H9 (cell line): ENCODE results near the gene FADS2. TPM values are rescaled to one million over a fixed set of nuclear protein-coding genes. Genes with fewer than 3 reads are reported as not detected.

Experiments
- DNase-seq: peaks from one replicate; pipeline ENCODE4 v3.0.0-alpha.2; 2017
- H2AFZ ChIP-seq: one replicate; pipeline ENCODE4 v1.6.1; 2013; ENCODE audit warnings: mild to moderate bottlenecking, low read length, control low read depth, moderate library complexity
- H2AK5ac ChIP-seq: 2 replicates; pipeline ENCODE4 v1.6.1; 2013; ENCODE audit warnings: low read length, control low read depth, mixed read lengths; ENCODE audit not compliant: insufficient read length
- H2BK120ac ChIP-seq: one replicate; pipeline ENCODE4 v1.6.1; 2013; ENCODE audit warnings: low read depth, mild to moderate bottlenecking, low read length, control low read depth, inconsistent platforms; ENCODE audit not compliant: poor library complexity, severe bottlenecking
- H2BK12ac ChIP-seq: 2 replicates; pipeline ENCODE4 v1.6.1; 2013; ENCODE audit warnings: low read length, control low read depth, mixed read lengths, low read depth; ENCODE audit not compliant: insufficient read length
- H2BK15ac ChIP-seq: 2 replicates; pipeline ENCODE4 v1.6.1; 2013; ENCODE audit warnings: low read depth, low read length, control low read depth
- H2BK20ac ChIP-seq: one replicate; pipeline ENCODE4 v1.6.1; 2013; ENCODE audit warnings: low read depth, mild to moderate bottlenecking, low read length, control low read depth, inconsistent platforms; ENCODE audit not compliant: poor library complexity, severe bottlenecking
- H2BK5ac ChIP-seq: 2 replicates; pipeline ENCODE4 v1.6.1; 2013; ENCODE audit warnings: low read length, control low read depth, mixed read lengths; ENCODE audit not compliant: insufficient read length
- H3K14ac ChIP-seq: 2 replicates; pipeline ENCODE4 v1.6.1; 2013; ENCODE audit warnings: low read length, control low read depth; ENCODE audit not compliant: insufficient read depth
- H3K18ac ChIP-seq: 2 replicates; pipeline ENCODE4 v1.6.1; 2013; ENCODE audit warnings: low read depth, mild to moderate bottlenecking, mixed read lengths, low read length, control low read depth; ENCODE audit not compliant: insufficient read length
- H3K23ac ChIP-seq: 2 replicates; pipeline ENCODE4 v1.6.1; 2013; ENCODE audit warnings: low read length, control low read depth, mixed read lengths, low read depth; ENCODE audit not compliant: insufficient read length
- H3K23me2 ChIP-seq: 2 replicates; pipeline ENCODE4 v1.6.1; 2013; ENCODE audit warnings: low read depth, mild to moderate bottlenecking, mixed read lengths, low read length, control low read depth; ENCODE audit not compliant: insufficient read length, poor library complexity, severe bottlenecking
- H3K27ac ChIP-seq: 2 replicates; pipeline ENCODE4 v1.5.1; 2013; ENCODE audit warnings: low read length, control low read depth, mixed read lengths, low read depth; ENCODE audit not compliant: insufficient read length
- H3K27me3 ChIP-seq: 2 replicates; pipeline ENCODE4 v1.6.1; 2013; ENCODE audit warnings: low read length, control low read depth, inconsistent platforms; ENCODE audit not compliant: insufficient read depth
- H3K4ac ChIP-seq: 2 replicates; pipeline ENCODE4 v1.6.1; 2013; ENCODE audit warnings: low read depth, mild to moderate bottlenecking, control low read depth, inconsistent platforms, low read length, moderate library complexity
- H3K4me1 ChIP-seq: 2 replicates; pipeline ENCODE4 v1.6.1; 2013; ENCODE audit warnings: low read length, control low read depth, inconsistent platforms; ENCODE audit not compliant: insufficient read depth
- H3K4me2 ChIP-seq: 2 replicates; pipeline ENCODE4 v1.6.1; 2013; ENCODE audit warnings: low read length, control low read depth, mixed read lengths; ENCODE audit not compliant: insufficient read length, insufficient read depth
- H3K56ac ChIP-seq: 2 replicates; pipeline ENCODE4 v1.6.1; 2013; ENCODE audit warnings: low read depth, mild to moderate bottlenecking, mixed read lengths, low read length, control low read depth; ENCODE audit not compliant: insufficient read length
- H3K79me1 ChIP-seq: 2 replicates; pipeline ENCODE4 v1.6.1; 2013; ENCODE audit warnings: low read depth, mild to moderate bottlenecking, moderate library complexity, low read length, control low read depth, inconsistent platforms; ENCODE audit not compliant: insufficient read depth, poor library complexity, severe bottlenecking
- H3K79me2 ChIP-seq: 2 replicates; pipeline ENCODE4 v1.6.1; 2013; ENCODE audit warnings: low read length, control low read depth, inconsistent platforms; ENCODE audit not compliant: insufficient read depth
- H3K9ac ChIP-seq: 2 replicates; pipeline ENCODE4 v1.6.1; 2013; ENCODE audit warnings: low read length, control low read depth, mixed read lengths; ENCODE audit not compliant: insufficient read length; ENCODE audit errors: extremely low read depth
- H3K9me3 ChIP-seq: one replicate; pipeline ENCODE4 v1.6.1; 2013; ENCODE audit warnings: low read depth, low read length, inconsistent platforms; ENCODE audit not compliant: control insufficient read depth
- H3T11ph ChIP-seq: one replicate; pipeline ENCODE4 v1.6.1; 2013; ENCODE audit warnings: mild to moderate bottlenecking, low read length, control low read depth, inconsistent platforms
- H4K20me1 ChIP-seq: one replicate; pipeline ENCODE4 v1.6.1; 2013; ENCODE audit not compliant: control insufficient read depth, insufficient read length, insufficient read depth
- H4K5ac ChIP-seq: 2 replicates; pipeline ENCODE4 v1.6.1; 2013; ENCODE audit warnings: low read depth, mild to moderate bottlenecking, mixed read lengths, low read length, control low read depth; ENCODE audit not compliant: insufficient read length
- H4K8ac ChIP-seq: replicated peaks from 2 replicates; pipeline ENCODE4 v1.6.1; 2013; ENCODE audit warnings: low read length, control low read depth, mixed read lengths, low read depth; ENCODE audit not compliant: insufficient read length
- H4K91ac ChIP-seq: 2 replicates; pipeline ENCODE4 v1.6.1; 2013; ENCODE audit warnings: low read depth, mild to moderate bottlenecking, moderate library complexity, mixed read lengths, low read length, control low read depth; ENCODE audit not compliant: insufficient read length
- H3K27ac Mint-ChIP-seq, 3 experiments: 2 replicates in 2 of 3; 3 replicates in 1 of 3; pipeline ENCODE4 v1.8.0; 2020 to 2021; ENCODE audit warnings: mixed read lengths in 3 of 3, mild to moderate bottlenecking in 1 of 3, moderate library complexity in 1 of 3
- H3K27me3 Mint-ChIP-seq: 2 replicates; pipeline ENCODE4 v1.8.0; 2021; ENCODE audit warnings: low read depth, mild to moderate bottlenecking, moderate library complexity, mixed read lengths
- H3K36me3 Mint-ChIP-seq, 3 experiments: 2 replicates in 2 of 3; 3 replicates in 1 of 3; pipeline ENCODE4 v1.8.0; 2020 to 2021; ENCODE audit warnings: low read depth in 3 of 3, mixed read lengths in 3 of 3; ENCODE audit not compliant: insufficient read depth in 1 of 3
- H3K4me1 Mint-ChIP-seq, 2 experiments: 2 replicates each; pipeline ENCODE4 v1.8.0; 2020; ENCODE audit warnings: mixed read lengths in 2 of 2
- H3K4me3 Mint-ChIP-seq, 2 experiments: 2 replicates in 1 of 2; 3 replicates in 1 of 2; pipeline ENCODE4 v1.8.0; 2020 to 2021; ENCODE audit warnings: mild to moderate bottlenecking in 2 of 2, mixed read lengths in 2 of 2, moderate library complexity in 1 of 2
- H3K9me3 Mint-ChIP-seq, 2 experiments: 2 replicates in 1 of 2; 3 replicates in 1 of 2; pipeline ENCODE4 v1.8.0; 2020; ENCODE audit warnings: mild to moderate bottlenecking in 2 of 2, mixed read lengths in 2 of 2, moderate library complexity in 1 of 2
- WGBS: extraction: QIAGEN DNeasy Blood & Tissue Kit; methylation state at CpG from one replicate; pipeline ENCODE4 v1.1.7; 2013; ENCODE audit warnings: missing lambda C conversion rate, low lambda C conversion rate, mixed read lengths; ENCODE audit not compliant: insufficient read length; ENCODE audit errors: extremely low coverage; 5-methylcytosine and 5-hydroxymethylcytosine counted together
- total RNA-seq: library from RNA; stranded (reverse); gene quantifications from 2 replicates; pipeline ENCODE4 v1.2.1, GENCODE V29; 2021
- TF ChIP-seq, protein P1 (sequence below): fragments of 200-600 bp; sonication (generic); conservative IDR thresholded peaks from 3 replicates; pipeline ENCODE4 v1.8.0; 2021; ENCODE audit warnings: antibody characterized with exemption, mild to moderate bottlenecking

Gene FADS2
- total RNA-seq, 1 experiment from 2014 or later = 322 TPM

DNA sequence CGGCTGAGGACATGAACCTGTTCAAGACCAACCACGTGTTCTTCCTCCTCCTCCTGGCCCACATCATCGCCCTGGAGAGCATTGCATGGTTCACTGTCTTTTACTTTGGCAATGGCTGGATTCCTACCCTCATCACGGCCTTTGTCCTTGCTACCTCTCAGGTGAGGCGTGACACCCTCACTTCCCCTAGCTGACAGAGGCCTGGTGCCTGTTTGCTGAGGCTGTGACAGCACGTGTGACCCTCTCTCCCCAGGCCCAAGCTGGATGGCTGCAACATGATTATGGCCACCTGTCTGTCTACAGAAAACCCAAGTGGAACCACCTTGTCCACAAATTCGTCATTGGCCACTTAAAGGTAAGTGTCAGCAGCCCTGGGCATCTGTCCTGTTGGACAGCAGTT, 12.3 kb downstream of the FADS2 start:
- Histone ChIP-seq H4K5ac (no peak overlapping the region), H3K27ac (no peak overlapping the region), H3K14ac (no peak overlapping the region), H4K91ac (no peak overlapping the region), H3K4me2 (no peak overlapping the region), H3K18ac (no peak overlapping the region), H3K79me1 (peaks cover 2% of the 10 kb centered on the region), H3K9me3 (no peaks in the 10 kb centered on the region), H3T11ph (no peak overlapping the region), H2BK12ac (no peak overlapping the region), H4K8ac (no peak overlapping the region), H3K23ac (no peak overlapping the region), H3K9ac (no peak overlapping the region), H2BK5ac (no peak overlapping the region), H2AK5ac (no peak overlapping the region), H3K4me1 (no peaks in the 10 kb centered on the region), H3K79me2 (no peaks in the 10 kb centered on the region; the same call in 1 of the 2 replicates), H3K4ac (no peak overlapping the region), H3K56ac (no peak overlapping the region), H4K20me1 (peaks cover 3% of the 10 kb centered on the region), H2BK120ac (no peak overlapping the region), H2BK20ac (no peak overlapping the region), H2BK15ac (no peak overlapping the region), H2AFZ (no peak overlapping the region), H3K23me2 (no peaks in the 10 kb centered on the region), H3K27me3 (no peaks in the 10 kb centered on the region)
- Mint-ChIP-seq H3K27ac (no peak overlapping the region), H3K9me3 (no peaks in the 10 kb centered on the region), H3K27me3 (no peaks in the 10 kb centered on the region), H3K4me3 (no peak overlapping the region), H3K36me3 (peaks cover 58 to 85% (median 84%) of the 10 kb centered on the region in 3 experiments), H3K4me1 (peaks cover 6 to 11% of the 10 kb centered on the region in 2 experiments)
- no CpG with 5 or more reads among the region's 7 CpGs for WGBS
- TF ChIP-seq, protein P1, sequence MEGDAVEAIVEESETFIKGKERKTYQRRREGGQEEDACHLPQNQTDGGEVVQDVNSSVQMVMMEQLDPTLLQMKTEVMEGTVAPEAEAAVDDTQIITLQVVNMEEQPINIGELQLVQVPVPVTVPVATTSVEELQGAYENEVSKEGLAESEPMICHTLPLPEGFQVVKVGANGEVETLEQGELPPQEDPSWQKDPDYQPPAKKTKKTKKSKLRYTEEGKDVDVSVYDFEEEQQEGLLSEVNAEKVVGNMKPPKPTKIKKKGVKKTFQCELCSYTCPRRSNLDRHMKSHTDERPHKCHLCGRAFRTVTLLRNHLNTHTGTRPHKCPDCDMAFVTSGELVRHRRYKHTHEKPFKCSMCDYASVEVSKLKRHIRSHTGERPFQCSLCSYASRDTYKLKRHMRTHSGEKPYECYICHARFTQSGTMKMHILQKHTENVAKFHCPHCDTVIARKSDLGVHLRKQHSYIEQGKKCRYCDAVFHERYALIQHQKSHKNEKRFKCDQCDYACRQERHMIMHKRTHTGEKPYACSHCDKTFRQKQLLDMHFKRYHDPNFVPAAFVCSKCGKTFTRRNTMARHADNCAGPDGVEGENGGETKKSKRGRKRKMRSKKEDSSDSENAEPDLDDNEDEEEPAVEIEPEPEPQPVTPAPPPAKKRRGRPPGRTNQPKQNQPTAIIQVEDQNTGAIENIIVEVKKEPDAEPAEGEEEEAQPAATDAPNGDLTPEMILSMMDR = no peak
- DNase-seq = no peak
